22Rv1 (cell line): Measurements from ENCODE around the gene SRF.
A peak's percentile ranks its signal among the peaks of the same experiment; 100 is the strongest.

ENCODE experiments used
- H3K27ac ChIP-seq: fragments of 450-650 bp; 2 replicates; pipeline ENCODE4 v1.5.1; 2017
- CTCF ChIP-seq: fragments of 450-650 bp; IDR thresholded peaks from 2 replicates; pipeline ENCODE4 v1.5.1; 2017; ENCODE audit warnings: mild to moderate bottlenecking
- ZFX ChIP-seq: fragments of 450-650 bp; IDR thresholded peaks from 2 replicates; pipeline ENCODE4 v1.6.1; 2017; ENCODE audit warnings: antibody characterized with exemption, borderline replicate concordance

SRF gene

GRCh38 chr6:43150051-43150751 lies 20.9 kb upstream of the SRF start:
- TF ChIP-seq CTCF (no peak), ZFX (no peak)
- H3K27ac ChIP-seq: peak overlapping the region; percentile 86

GRCh38 chr6:43159599-43159998 lies 11.5 kb upstream of the SRF start:
- no peak for TF ChIP-seq ZFX
- no peak for TF ChIP-seq CTCF
- H3K27ac ChIP-seq: no peak overlapping the region

- H3K27ac ChIP-seq: no peak overlapping the region
- TF ChIP-seq ZFX (no peak), CTCF (no peak)
Measured at GRCh38 chr6:43163899-43164298, 7.2 kb upstream of the SRF start.

- TF ChIP-seq ZFX (no peak), CTCF (no peak)
- peak overlapping the region; percentile 85 for H3K27ac ChIP-seq
Measured at GRCh38 chr6:43170417-43170930, 595 bp upstream of the SRF start.

- no peak for TF ChIP-seq CTCF
- no peak for TF ChIP-seq ZFX
- H3K27ac ChIP-seq: peak overlapping the region; percentile 85
Measured at GRCh38 chr6:43171707-43172103, 636 bp downstream of the SRF start.

GRCh38 chr6:43172104-43173007 lies 1.3 kb downstream of the SRF start:
- TF ChIP-seq ZFX (no peak), CTCF (no peak)
- H3K27ac ChIP-seq: peak overlapping the region; percentile 85
